Liver (tissue), 9 donors: ENCODE measurements around the gene FRZB. TPM values are rescaled to one million over a fixed set of nuclear protein-coding genes. Genes with fewer than 3 reads are reported as not detected.

ENCODE experiments used
- DNase-seq: peaks from one replicate; pipeline ENCODE4 v3.0.0-alpha.2; 2017; ENCODE audit warnings: low spot score
- H3K27ac ChIP-seq, 2 donors: one replicate each; pipeline ENCODE4 v1.7.0; 2013; ENCODE audit warnings: inconsistent platforms in 2 of 2, low read length in 2 of 2, control low read depth in 1 of 2, low read depth in 1 of 2, mild to moderate bottlenecking in 1 of 2
- H3K27me3 ChIP-seq, 4 donors: one replicate each; pipeline versions ENCODE4 v1.6.1 to v1.7.0; 2013; ENCODE audit warnings: low read length in 3 of 4, inconsistent platforms in 1 of 4, mild to moderate bottlenecking in 1 of 4, moderate library complexity in 1 of 4; ENCODE audit not compliant: control insufficient read depth in 4 of 4, insufficient read depth in 4 of 4
- H3K36me3 ChIP-seq, 4 donors: one replicate each; pipeline versions ENCODE4 v1.6.1 to v1.7.0; 2013; ENCODE audit warnings: low read length in 3 of 4, mild to moderate bottlenecking in 3 of 4, low read depth in 1 of 4, moderate library complexity in 1 of 4; ENCODE audit not compliant: control insufficient read depth in 4 of 4, insufficient read depth in 3 of 4
- H3K4me1 ChIP-seq, 4 donors: one replicate each; pipeline versions ENCODE4 v1.6.1 to v1.7.0; 2013; ENCODE audit warnings: low read length in 3 of 4, mild to moderate bottlenecking in 3 of 4, moderate library complexity in 1 of 4; ENCODE audit not compliant: control insufficient read depth in 4 of 4, insufficient read depth in 4 of 4
- H3K4me3 ChIP-seq, 3 donors: one replicate each; pipeline versions ENCODE4 v1.6.1 to v1.7.0; 2013; ENCODE audit warnings: low read length in 3 of 3, control low read depth in 1 of 3, low read depth in 1 of 3, mild to moderate bottlenecking in 1 of 3
- H3K9ac ChIP-seq, 2 donors: one replicate each; pipeline ENCODE4 v1.7.0; 2013; ENCODE audit warnings: low read length in 2 of 2, mild to moderate bottlenecking in 2 of 2, moderate library complexity in 2 of 2, control low read depth in 1 of 2, low read depth in 1 of 2
- H3K9me3 ChIP-seq, 4 donors: one replicate each; pipeline versions ENCODE4 v1.6.1 to v1.7.0; 2013; ENCODE audit warnings: low read length in 3 of 4; ENCODE audit not compliant: control insufficient read depth in 4 of 4
- ATF3 ChIP-seq: IDR thresholded peaks from 2 replicates; pipeline ENCODE4 v1.6.1; 2016; ENCODE audit warnings: antibody characterized with exemption
- EGR1 ChIP-seq, 2 donors: IDR thresholded peaks; 2 replicates each; pipeline ENCODE4 v1.6.1; 2016 to 2018; ENCODE audit warnings: antibody characterized with exemption in 2 of 2, low read depth in 2 of 2
- FOXA1 ChIP-seq: IDR thresholded peaks from 2 replicates; pipeline ENCODE4 v1.6.1; 2016; ENCODE audit warnings: antibody characterized with exemption
- FOXA2 ChIP-seq: IDR thresholded peaks from 2 replicates; pipeline ENCODE4 v1.6.1; 2016; ENCODE audit warnings: antibody characterized with exemption
- HNF4A ChIP-seq, 2 donors: conservative IDR thresholded peaks; 2 replicates each; pipeline ENCODE4 v1.6.1; 2016; ENCODE audit warnings: antibody characterized with exemption in 2 of 2, mild to moderate bottlenecking in 2 of 2
- HNF4G ChIP-seq: IDR thresholded peaks from 2 replicates; pipeline ENCODE4 v1.6.1; 2016; ENCODE audit warnings: antibody characterized with exemption
- JUND ChIP-seq, 2 donors: IDR thresholded peaks; 2 replicates each; pipeline ENCODE4 v1.6.1; 2016; ENCODE audit warnings: antibody characterized with exemption in 2 of 2
- NR2F2 ChIP-seq: IDR thresholded peaks from 2 replicates; pipeline ENCODE4 v1.6.1; 2016; ENCODE audit warnings: antibody characterized with exemption
- RAD21 ChIP-seq, 2 donors: IDR thresholded peaks; 2 replicates each; pipeline ENCODE4 v1.6.1; 2016; ENCODE audit warnings: antibody characterized with exemption in 2 of 2, mild to moderate bottlenecking in 2 of 2
- REST ChIP-seq: IDR thresholded peaks from 2 replicates; pipeline ENCODE4 v1.6.1; 2016; ENCODE audit warnings: antibody characterized with exemption, mild to moderate bottlenecking
- RXRA ChIP-seq, 2 donors: IDR thresholded peaks; 2 replicates each; pipeline ENCODE4 v1.6.1; 2017 to 2018; ENCODE audit warnings: antibody characterized with exemption in 2 of 2, mild to moderate bottlenecking in 1 of 2
- SP1 ChIP-seq: IDR thresholded peaks from 2 replicates; pipeline ENCODE4 v1.6.1; 2018; ENCODE audit warnings: antibody characterized with exemption, mild to moderate bottlenecking
- TAF1 ChIP-seq: conservative IDR thresholded peaks from 2 replicates; pipeline ENCODE4 v1.6.1; 2016; ENCODE audit warnings: antibody characterized with exemption, mild to moderate bottlenecking
- YY1 ChIP-seq: IDR thresholded peaks from 2 replicates; pipeline ENCODE4 v1.6.1; 2016; ENCODE audit warnings: antibody characterized with exemption, mild to moderate bottlenecking
- WGBS: extraction: QIAGEN DNeasy Blood & Tissue Kit; methylation state at CpG from one replicate; pipeline ENCODE4 v1.1.7; 2013; 5-methylcytosine and 5-hydroxymethylcytosine counted together
- polyA plus RNA-seq, 2 donors: library from polyadenylated mRNA; stranded (reverse) in 1 of 2; unstranded in 1 of 2; fragments of 200-250 nt in 1 of 2; fragments of >200 nt in 1 of 2; fragmentation: Nextera tagmentation in 1 of 2; extraction: Ambion mirVana in 1 of 2; gene quantifications; one replicate each; pipeline versions ENCODE4 v1.2.1 to v1.2.3, GENCODE V29; 2013 to 2015
- total RNA-seq, 2 donors: library from RNA; depleted of rRNA; stranded (reverse); fragments of >200 nt; gene quantifications; one replicate each; pipeline ENCODE4 v1.2.3, GENCODE V29; 2014
- TF ChIP-seq, protein P1 (sequence below): IDR thresholded peaks from 2 replicates; pipeline ENCODE4 v1.6.1; 2016; ENCODE audit warnings: antibody characterized with exemption
- donor health status: healthy.
- donor health status: healthy.
- donor health status: healthy.
- donor health status: healthy.
- donor health status: healthy.

The FRZB gene
- total and polyA plus RNA-seq, 4 donors, result 0.17 to 1.0 (median 0.54) TPM

GRCh38 chr2:182852090-182852489 is 14.3 kb downstream of the FRZB start:
- no peaks in the 10 kb centered on the region for H3K9me3 ChIP-seq
- no peak for TF ChIP-seq EGR1 (IDR thresholded peaks at IDR 0.05; ENCODE audit: low read depth in 2 of 2)
- TF ChIP-seq, protein P1, sequence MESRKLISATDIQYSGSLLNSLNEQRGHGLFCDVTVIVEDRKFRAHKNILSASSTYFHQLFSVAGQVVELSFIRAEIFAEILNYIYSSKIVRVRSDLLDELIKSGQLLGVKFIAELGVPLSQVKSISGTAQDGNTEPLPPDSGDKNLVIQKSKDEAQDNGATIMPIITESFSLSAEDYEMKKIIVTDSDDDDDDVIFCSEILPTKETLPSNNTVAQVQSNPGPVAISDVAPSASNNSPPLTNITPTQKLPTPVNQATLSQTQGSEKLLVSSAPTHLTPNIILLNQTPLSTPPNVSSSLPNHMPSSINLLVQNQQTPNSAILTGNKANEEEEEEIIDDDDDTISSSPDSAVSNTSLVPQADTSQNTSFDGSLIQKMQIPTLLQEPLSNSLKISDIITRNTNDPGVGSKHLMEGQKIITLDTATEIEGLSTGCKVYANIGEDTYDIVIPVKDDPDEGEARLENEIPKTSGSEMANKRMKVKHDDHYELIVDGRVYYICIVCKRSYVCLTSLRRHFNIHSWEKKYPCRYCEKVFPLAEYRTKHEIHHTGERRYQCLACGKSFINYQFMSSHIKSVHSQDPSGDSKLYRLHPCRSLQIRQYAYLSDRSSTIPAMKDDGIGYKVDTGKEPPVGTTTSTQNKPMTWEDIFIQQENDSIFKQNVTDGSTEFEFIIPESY, result no peak
- TF ChIP-seq RAD21 (IDR thresholded peaks at IDR 0.05), result no peak
- TF ChIP-seq FOXA1, result no peak
- no peak for TF ChIP-seq JUND (IDR thresholded peaks at IDR 0.05)
- TF ChIP-seq HNF4G, result no peak
- TF ChIP-seq YY1, result no peak
- no peak for TF ChIP-seq REST
- no peak for TF ChIP-seq TAF1
- TF ChIP-seq HNF4A (conservative IDR thresholded peaks at IDR 0.05), result no peak
- no peak for TF ChIP-seq SP1
- no peak for TF ChIP-seq ATF3
- TF ChIP-seq FOXA2, result no peak
- H3K4me1 ChIP-seq, result peaks cover 0 to 9% (median 5%) of the 10 kb centered on the region in 4 donors
- no peak overlapping the region for H3K4me3 ChIP-seq
- H3K27me3 ChIP-seq, result no peaks in the 10 kb centered on the region
- no peaks in the 10 kb centered on the region for H3K36me3 ChIP-seq
- 92% methylated on average over 1 of the region's 1 CpG for WGBS
- no peak overlapping the region for H3K9ac ChIP-seq
- H3K27ac ChIP-seq, result no peak overlapping the region
- no peak for DNase-seq

- no peaks in the 10 kb centered on the region for H3K27me3 ChIP-seq
- no peak overlapping the region for H3K9ac ChIP-seq
- H3K36me3 ChIP-seq, result no peaks in the 10 kb centered on the region
- no peaks in the 10 kb centered on the region for H3K9me3 ChIP-seq
- DNase-seq, result no peak
- H3K27ac ChIP-seq, result no peak overlapping the region
- H3K4me3 ChIP-seq, result no peak overlapping the region
- 78% methylated on average over 3 of the region's 3 CpGs for WGBS
- TF ChIP-seq TAF1, result no peak
- no peak for TF ChIP-seq FOXA2
- TF ChIP-seq RXRA (IDR thresholded peaks at IDR 0.05), result no peak
- no peak for TF ChIP-seq FOXA1
- no peak for TF ChIP-seq NR2F2
- no peak for TF ChIP-seq RAD21 (IDR thresholded peaks at IDR 0.05)
- TF ChIP-seq HNF4A (conservative IDR thresholded peaks at IDR 0.05), result no peak
- TF ChIP-seq SP1, result no peak
- H3K4me1 ChIP-seq, result no peaks in the 10 kb centered on the region
Measured at GRCh38 chr2:182845794-182846417, 20.5 kb downstream of the FRZB start.
